Caco-2 (cell line): ENCODE data around the gene PFDN4. TPM values are rescaled to one million over a fixed set of nuclear protein-coding genes. Genes with fewer than 3 reads are reported as not detected.

Source experiments
- BruUV-seq: library from RNA; stranded (reverse); fragments of 400-500 nt; replicated peaks from 2 replicates; lab custom pipeline; 2021; lab: Mats Ljungman, UMichigan
- CTCF ChIA-PET: fragments of 300-600 bp; sonication (Branson Sonifier 250); formaldehyde crosslinking; loops from one replicate; lab custom pipeline; 2022; ENCODE audit warnings: antibody characterized with exemption; lab: Charles Lee
- POLR2A ChIA-PET: fragments of 300-600 bp; sonication (Branson Sonifier 250); formaldehyde crosslinking; loops from one replicate; lab custom pipeline; 2022; ENCODE audit warnings: antibody characterized with exemption; lab: Charles Lee
- DNase-seq, 2 experiments: peaks; one replicate each; pipeline versions ENCODE4 v3.0.0 to v3.0.0-alpha.2; 2020 to 2022
- H3K27me3 ChIP-seq: replicated peaks from 2 replicates; pipeline ENCODE4 v1.6.0; 2011; ENCODE audit warnings: low read length; ENCODE audit not compliant: control insufficient read depth, insufficient read depth
- H3K36me3 ChIP-seq: 2 replicates; pipeline ENCODE4 v1.5.1; 2011; ENCODE audit warnings: low read length; ENCODE audit not compliant: control insufficient read depth, insufficient read depth
- H3K4me1 ChIP-seq: fragments of 250-450 bp; sonication (Bioruptor Pico); 2 replicates; pipeline ENCODE4 v1.5.1; 2020; ENCODE audit warnings: mild to moderate bottlenecking
- H3K4me3 ChIP-seq: 2 replicates; pipeline ENCODE4 v1.5.1; 2011; ENCODE audit warnings: low read depth, mild to moderate bottlenecking, control low read depth, low read length
- H3K9me3 ChIP-seq: fragments of 250-450 bp; sonication (Bioruptor Pico); 2 replicates; pipeline ENCODE4 v1.5.1; 2020; ENCODE audit warnings: mild to moderate bottlenecking, moderate library complexity
- H3K27ac Mint-ChIP-seq: one replicate; pipeline ENCODE4 v1.8.0; 2022; ENCODE audit warnings: mixed read lengths; ENCODE audit not compliant: unreplicated experiment
- H3K27me3 Mint-ChIP-seq: one replicate; pipeline ENCODE4 v1.8.0; 2022; ENCODE audit warnings: mixed read lengths; ENCODE audit not compliant: insufficient read depth, unreplicated experiment
- H3K36me3 Mint-ChIP-seq: one replicate; pipeline ENCODE4 v1.8.0; 2022; ENCODE audit warnings: mild to moderate bottlenecking, mixed read lengths; ENCODE audit not compliant: insufficient read depth, unreplicated experiment
- H3K4me1 Mint-ChIP-seq: one replicate; pipeline ENCODE4 v1.8.0; 2022; ENCODE audit warnings: low read depth, mixed read lengths; ENCODE audit not compliant: unreplicated experiment
- H3K4me3 Mint-ChIP-seq: one replicate; pipeline ENCODE4 v1.8.0; 2022; ENCODE audit warnings: mild to moderate bottlenecking, moderate library complexity, mixed read lengths; ENCODE audit not compliant: unreplicated experiment
- H3K9me3 Mint-ChIP-seq: one replicate; pipeline ENCODE4 v1.8.0; 2022; ENCODE audit warnings: mixed read lengths; ENCODE audit not compliant: unreplicated experiment
- CTCF ChIP-seq, 2 experiments: fragments of 200-600 bp in 1 of 2; IDR thresholded peaks; 1 replicate in 1 of 2; 2 replicates in 1 of 2; pipeline versions ENCODE4 v1.5.1 to v1.8.0; 2011 to 2022; ENCODE audit warnings: antibody characterized with exemption in 1 of 2, control low read depth in 1 of 2, inconsistent platforms in 1 of 2, low read depth in 1 of 2, low read length in 1 of 2, mild to moderate bottlenecking in 1 of 2, moderate library complexity in 1 of 2; ENCODE audit not compliant: insufficient read depth in 1 of 2, severe bottlenecking in 1 of 2, unreplicated experiment in 1 of 2
- intact Hi-C: fragments of 100-400 bp; cut with micrococcal nuclease; formaldehyde crosslinking; loops from one replicate; pipeline ENCODE4 v1.10.0; 2022; ENCODE audit not compliant: unreplicated experiment
- total RNA-seq: library from RNA; stranded (reverse); gene quantifications from 2 replicates; pipeline ENCODE4 v1.2.3, GENCODE V29; 2022

PFDN4 gene
- total RNA-seq, 1 experiment from 2014 or later = 86.7 TPM

DNA sequence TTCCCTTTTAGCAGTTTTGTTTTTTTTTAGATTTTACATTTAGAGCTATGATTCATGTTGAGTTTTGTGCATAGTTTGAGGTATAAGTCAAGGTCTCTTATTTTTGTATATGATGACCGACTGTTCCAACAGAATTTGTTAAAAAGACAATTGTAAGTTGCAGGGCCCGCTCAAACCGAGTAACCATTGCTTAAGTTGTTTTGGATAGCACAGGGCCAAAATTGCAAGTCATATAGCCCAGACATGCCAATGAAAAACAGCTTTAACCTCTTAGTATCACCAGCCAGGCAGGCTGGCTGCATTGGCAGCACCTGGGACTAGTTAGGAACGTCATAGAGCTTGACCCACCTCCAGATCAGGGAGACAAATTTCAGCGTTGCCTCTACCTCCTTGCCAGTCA is 47.3 kb downstream of the PFDN4 start:
- no peaks in the 10 kb centered on the region for H3K4me1 Mint-ChIP-seq
- Histone ChIP-seq H3K27me3 (no peaks in the 10 kb centered on the region), H3K36me3 (no peaks in the 10 kb centered on the region), H3K4me3 (no peak overlapping the region), H3K4me1 (no peaks in the 10 kb centered on the region), H3K9me3 (no peaks in the 10 kb centered on the region)
- no peak overlapping the region for H3K4me3 Mint-ChIP-seq
- no TSS peak for BruUV-seq
- H3K27me3 Mint-ChIP-seq = peaks cover 8% of the 10 kb centered on the region
- no peaks in the 10 kb centered on the region for H3K36me3 Mint-ChIP-seq
- POLR2A ChIA-PET = no interaction called here
- CTCF ChIA-PET = interaction anchor here (0.6 kb wide), 1 partner anchor 1940 kb away, joined by 3 read pairs; no protein-coding TSS in a partner anchor
- intact Hi-C loops = no loop called here
- H3K27ac Mint-ChIP-seq = no peak overlapping the region
- TF ChIP-seq CTCF (IDR thresholded peaks at IDR 0.05; ENCODE audit: insufficient read depth in 1 of 2, low read depth in 1 of 2, low read length in 1 of 2, severe bottlenecking in 1 of 2, unreplicated experiment in 1 of 2) = no peak
- no peaks in the 10 kb centered on the region for H3K9me3 Mint-ChIP-seq
- DNase-seq = no peak

- intact Hi-C loops = no loop called here
- CTCF ChIA-PET = no interaction called here
- POLR2A ChIA-PET = no interaction called here
Observed at GRCh38 chr20:54256202-54256601, 48.3 kb downstream of the PFDN4 start.

DNA sequence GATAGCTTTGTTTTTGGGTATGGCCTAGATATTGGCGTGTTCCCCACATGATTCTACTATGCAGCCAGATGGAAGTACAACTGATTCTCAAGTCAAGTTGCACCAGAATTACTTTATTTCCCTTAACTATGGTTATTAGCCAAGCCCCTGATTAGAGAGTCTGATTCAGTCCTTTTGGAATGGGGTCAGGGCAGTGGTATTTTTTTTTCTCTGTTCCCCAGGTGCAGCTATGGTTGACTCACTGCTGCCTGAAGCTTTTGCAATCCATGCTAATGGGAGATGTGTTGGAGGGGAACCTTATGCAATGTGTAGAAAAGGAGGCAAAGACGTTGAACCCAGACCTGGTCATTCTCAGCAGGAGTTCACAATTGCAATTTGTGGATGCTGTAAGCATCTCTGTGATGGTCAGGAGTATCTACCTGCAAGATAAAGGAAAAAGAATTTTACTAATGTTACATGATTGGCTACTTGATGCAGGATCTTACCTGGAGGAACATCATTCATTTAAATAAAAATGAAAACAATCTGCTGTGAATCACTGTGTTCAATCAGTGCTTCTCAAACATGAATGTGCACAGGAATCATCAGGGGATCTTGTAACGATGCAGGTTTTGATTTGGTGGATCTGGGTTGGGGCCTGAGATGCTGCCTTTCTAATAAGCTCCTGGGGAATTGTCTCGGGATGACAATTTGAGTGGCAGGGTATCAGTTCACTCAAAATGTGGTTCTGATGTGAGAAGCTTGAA is 49.4 kb downstream of the PFDN4 start:
- no peaks in the 10 kb centered on the region for H3K27me3 ChIP-seq
- H3K27me3 Mint-ChIP-seq = peaks cover 10% of the 10 kb centered on the region
- no peak overlapping the region for H3K4me3 ChIP-seq
- H3K36me3 Mint-ChIP-seq = no peaks in the 10 kb centered on the region
- no peak overlapping the region for H3K4me3 Mint-ChIP-seq
- H3K36me3 ChIP-seq = no peaks in the 10 kb centered on the region
- BruUV-seq = no TSS peak
- no peak for TF ChIP-seq CTCF (IDR thresholded peaks at IDR 0.05; ENCODE audit: insufficient read depth in 1 of 2, low read depth in 1 of 2, low read length in 1 of 2, severe bottlenecking in 1 of 2, unreplicated experiment in 1 of 2)
- intact Hi-C loops = no loop called here
- H3K9me3 Mint-ChIP-seq = no peaks in the 10 kb centered on the region
- no peak overlapping the region for H3K27ac Mint-ChIP-seq
- no peaks in the 10 kb centered on the region for H3K9me3 ChIP-seq
- H3K4me1 ChIP-seq = no peaks in the 10 kb centered on the region
- ChIA-PET POLR2A (no interaction called here), CTCF (no interaction called here)
- DNase-seq = peak in 1 of 2 experiments; percentile 41
- H3K4me1 Mint-ChIP-seq = no peaks in the 10 kb centered on the region

More at GRCh38 chr20:54256202-54256601, 48.3 kb downstream of the PFDN4 start:
- Histone ChIP-seq H3K27me3 (no peaks in the 10 kb centered on the region), H3K4me3 (no peak overlapping the region), H3K36me3 (no peaks in the 10 kb centered on the region), H3K4me1 (no peaks in the 10 kb centered on the region), H3K9me3 (no peaks in the 10 kb centered on the region)
- no peak for DNase-seq
- BruUV-seq = no TSS peak
- Mint-ChIP-seq H3K36me3 (no peaks in the 10 kb centered on the region), H3K9me3 (no peaks in the 10 kb centered on the region), H3K4me3 (no peak overlapping the region), H3K27me3 (peaks cover 10% of the 10 kb centered on the region), H3K4me1 (no peaks in the 10 kb centered on the region), H3K27ac (no peak overlapping the region)
- no peak for TF ChIP-seq CTCF (IDR thresholded peaks at IDR 0.05; ENCODE audit: insufficient read depth in 1 of 2, low read depth in 1 of 2, low read length in 1 of 2, severe bottlenecking in 1 of 2, unreplicated experiment in 1 of 2)
